Keratinocyte (primary cell): ENCODE data around the gene SCGB1A1. TPM values are rescaled to one million over a fixed set of nuclear protein-coding genes. Genes with fewer than 3 reads are reported as not detected.

Source experiments
- DNase-seq: peaks from one replicate; pipeline ENCODE4 v3.0.0-alpha.2; 2011; ENCODE audit warnings: low read depth, missing footprints, low spot score
- FAIRE-seq: peaks from 2 replicates; lab custom pipeline; 2011; peaks lifted over from hg19 to GRCh38; lab: Jason Lieb, UNC
- H2AFZ ChIP-seq: 2 replicates; pipeline ENCODE4 v1.6.0; 2012; ENCODE audit warnings: low read length, control low read depth, inconsistent platforms; ENCODE audit not compliant: control insufficient read depth
- H3K27ac ChIP-seq: 2 replicates; pipeline ENCODE4 v1.5.1; 2011; ENCODE audit warnings: low read length; ENCODE audit not compliant: control insufficient read depth, insufficient read depth
- H3K27me3 ChIP-seq: 3 replicates; pipeline ENCODE4 v1.6.0; 2011; ENCODE audit warnings: low read length; ENCODE audit not compliant: control insufficient read depth, insufficient read depth; ENCODE audit errors: extremely low read depth
- H3K36me3 ChIP-seq, 2 experiments: 2 replicates in 1 of 2; 3 replicates in 1 of 2; pipeline ENCODE4 v1.5.1; 2011; ENCODE audit warnings: low read length in 2 of 2, mild to moderate bottlenecking in 1 of 2; ENCODE audit not compliant: control insufficient read depth in 2 of 2, insufficient read depth in 2 of 2; ENCODE audit errors: extremely low read depth in 1 of 2
- H3K4me1 ChIP-seq: 3 replicates; pipeline ENCODE4 v1.5.1; 2011; ENCODE audit warnings: low read length; ENCODE audit not compliant: control insufficient read depth, insufficient read depth; ENCODE audit errors: extremely low read depth
- H3K4me2 ChIP-seq: 3 replicates; pipeline ENCODE4 v1.6.0; 2011; ENCODE audit warnings: low read depth, low read length; ENCODE audit not compliant: control insufficient read depth, insufficient read depth; ENCODE audit errors: extremely low read depth
- H3K4me3 ChIP-seq, 3 experiments: fragments of 200-600 bp in 1 of 3; sonication (generic) in 1 of 3; 2 replicates in 2 of 3; 3 replicates in 1 of 3; pipeline ENCODE4 v1.5.1; 2011 to 2016; ENCODE audit warnings: low read length in 3 of 3, mild to moderate bottlenecking in 3 of 3, control low read depth in 2 of 3, inconsistent platforms in 1 of 3, low read depth in 1 of 3, mixed read lengths in 1 of 3, mixed run types in 1 of 3, moderate library complexity in 1 of 3; ENCODE audit not compliant: control insufficient read depth in 2 of 3, insufficient read depth in 2 of 3; ENCODE audit errors: extremely low read depth in 1 of 3
- H3K79me2 ChIP-seq: 2 replicates; pipeline ENCODE4 v1.6.0; 2012; ENCODE audit warnings: low read length; ENCODE audit not compliant: control insufficient read depth, insufficient read depth
- H3K9ac ChIP-seq: 3 replicates; pipeline ENCODE4 v1.6.0; 2011; ENCODE audit warnings: low read length; ENCODE audit not compliant: control insufficient read depth, insufficient read depth; ENCODE audit errors: extremely low read depth
- H3K9me1 ChIP-seq: 3 replicates; pipeline ENCODE4 v1.6.0; 2011; ENCODE audit warnings: low read length; ENCODE audit not compliant: control insufficient read depth, insufficient read depth; ENCODE audit errors: extremely low read depth
- H3K9me3 ChIP-seq: 2 replicates; pipeline ENCODE4 v1.5.1; 2012; ENCODE audit warnings: low read depth, low read length; ENCODE audit not compliant: control insufficient read depth
- H4K20me1 ChIP-seq: 3 replicates; pipeline ENCODE4 v1.6.0; 2011; ENCODE audit warnings: low read length; ENCODE audit not compliant: control insufficient read depth, insufficient read depth; ENCODE audit errors: extremely low read depth
- EZH2 ChIP-seq: IDR thresholded peaks from one replicate; pipeline ENCODE4 v1.6.1; 2012; ENCODE audit warnings: inconsistent platforms, mild to moderate bottlenecking, low read length, moderate library complexity
- dilution Hi-C: fragments of 300-500 bp; cut with MboI; formaldehyde crosslinking; loops from one replicate; pipeline ENCODE4 v1.7.0; 2020; ENCODE audit warnings: low sequenced_read_pairs; ENCODE audit not compliant: extremely low pct_ligation_motif_present
- polyA minus RNA-seq, 3 experiments: library from RNA; depleted of rRNA, polyadenylated mRNA; stranded (reverse); fragments of >200 nt; gene quantifications; 1 replicate in 1 of 3; 2 replicates in 1 of 3; 3 replicates in 1 of 3; pipeline ENCODE4 v1.2.3, GENCODE V29; 2011
- polyA plus RNA-seq, 5 experiments: library from polyadenylated mRNA; depleted of rRNA in 3 of 5; stranded (reverse) in 3 of 5; stranded (forward) in 1 of 5; unstranded in 1 of 5; fragments of >200 nt; gene quantifications; 1 replicate in 1 of 5; 2 replicates in 3 of 5; 3 replicates in 1 of 5; pipeline versions ENCODE4 v1.2.1 to v1.2.3, GENCODE V29; 2011 to 2012; ENCODE audit warnings: missing spikeins in 2 of 5, low read depth in 1 of 5, low replicate concordance in 1 of 5
- TF ChIP-seq, protein P1 (sequence below), 3 experiments: IDR thresholded peaks in 1 of 3; conservative IDR thresholded peaks in 1 of 3; optimal IDR thresholded peaks in 1 of 3; 2 replicates in 2 of 3; 3 replicates in 1 of 3; pipeline versions ENCODE3 to v1.5.1; 2011; ENCODE audit warnings: low read length in 3 of 3, mild to moderate bottlenecking in 3 of 3, moderate library complexity in 2 of 3, control low read depth in 1 of 3, inconsistent platforms in 1 of 3; ENCODE audit not compliant: insufficient read depth in 2 of 3; ENCODE audit errors: extremely low read depth in 1 of 3

SCGB1A1 gene, protein sequence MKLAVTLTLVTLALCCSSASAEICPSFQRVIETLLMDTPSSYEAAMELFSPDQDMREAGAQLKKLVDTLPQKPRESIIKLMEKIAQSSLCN
- not detected in 3 replicates for polyA plus RNA-seq
- not detected for polyA plus RNA-seq (2011; ENCODE audit: low read depth)
- not detected in 2 replicates for polyA plus RNA-seq (2011; cell fraction: cytosol; rRNA removed)
- not detected in 2 replicates for polyA plus RNA-seq (2011; cell fraction: nucleus; rRNA removed)
- not detected in 2 replicates for polyA plus RNA-seq (2012; ENCODE audit: low replicate concordance)
- polyA minus RNA-seq: not detected in 3 replicates
- polyA minus RNA-seq (2011; cell fraction: cytosol; rRNA and poly(A)+ RNA removed): not detected
- polyA minus RNA-seq (2011; cell fraction: nucleus; rRNA and poly(A)+ RNA removed): not detected in 2 replicates

DNA sequence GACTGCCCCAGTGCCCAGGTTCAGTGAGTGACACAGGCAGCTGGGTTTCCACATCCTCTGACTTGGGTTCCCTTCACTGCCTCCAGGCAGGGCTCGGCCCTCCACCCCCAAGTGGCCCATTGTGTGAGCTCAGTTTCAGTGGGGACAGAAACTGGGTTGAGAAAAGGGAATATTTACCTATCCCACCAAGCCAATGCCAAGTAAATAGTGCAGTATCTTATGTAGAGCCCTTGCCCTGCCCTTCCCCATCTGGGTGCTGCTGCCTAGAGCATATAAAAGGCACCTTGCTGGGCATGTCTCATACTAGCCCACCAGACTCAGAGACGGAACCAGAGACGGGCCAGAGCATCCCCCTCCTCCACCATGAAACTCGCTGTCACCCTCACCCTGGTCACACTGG, at the start of gene SCGB1A1:
TSS of gene SCGB1A1 (plus strand) at position 301 of the 400 bp plus-strand sequence. CDS start at position 364, 63 bp downstream.
- Histone ChIP-seq H3K36me3 (no peaks in the 10 kb centered on the region), H3K9me1 (no peaks in the 10 kb centered on the region), H3K9ac (no peak within 1 kb of the TSS), H3K4me2 (no peak within 1 kb of the TSS), H3K4me3 (no peak within 1 kb of the TSS), H4K20me1 (no peaks in the 10 kb centered on the region), H3K4me1 (no peaks in the 10 kb centered on the region), H3K27me3 (peaks cover 9% of the 10 kb centered on the region), H3K9me3 (no peaks in the 10 kb centered on the region), H2AFZ (no peak within 1 kb of the TSS), H3K27ac (no peak within 1 kb of the TSS), H3K79me2 (no peaks in the 10 kb centered on the region)
- DNase-seq: no peak
- TF ChIP-seq, protein P1, sequence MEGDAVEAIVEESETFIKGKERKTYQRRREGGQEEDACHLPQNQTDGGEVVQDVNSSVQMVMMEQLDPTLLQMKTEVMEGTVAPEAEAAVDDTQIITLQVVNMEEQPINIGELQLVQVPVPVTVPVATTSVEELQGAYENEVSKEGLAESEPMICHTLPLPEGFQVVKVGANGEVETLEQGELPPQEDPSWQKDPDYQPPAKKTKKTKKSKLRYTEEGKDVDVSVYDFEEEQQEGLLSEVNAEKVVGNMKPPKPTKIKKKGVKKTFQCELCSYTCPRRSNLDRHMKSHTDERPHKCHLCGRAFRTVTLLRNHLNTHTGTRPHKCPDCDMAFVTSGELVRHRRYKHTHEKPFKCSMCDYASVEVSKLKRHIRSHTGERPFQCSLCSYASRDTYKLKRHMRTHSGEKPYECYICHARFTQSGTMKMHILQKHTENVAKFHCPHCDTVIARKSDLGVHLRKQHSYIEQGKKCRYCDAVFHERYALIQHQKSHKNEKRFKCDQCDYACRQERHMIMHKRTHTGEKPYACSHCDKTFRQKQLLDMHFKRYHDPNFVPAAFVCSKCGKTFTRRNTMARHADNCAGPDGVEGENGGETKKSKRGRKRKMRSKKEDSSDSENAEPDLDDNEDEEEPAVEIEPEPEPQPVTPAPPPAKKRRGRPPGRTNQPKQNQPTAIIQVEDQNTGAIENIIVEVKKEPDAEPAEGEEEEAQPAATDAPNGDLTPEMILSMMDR (optimal IDR thresholded peaks at IDR 0.05 in 1 of 3, IDR thresholded peaks at IDR 0.05 in 1 of 3, conservative IDR thresholded peaks at IDR 0.05 in 1 of 3; ENCODE audit: extremely low read depth in 1 of 3, insufficient read depth in 2 of 3, low read length in 3 of 3): no peak
- no peak for TF ChIP-seq EZH2
- FAIRE-seq: no peak
- dilution Hi-C loops: no loop called here

DNA sequence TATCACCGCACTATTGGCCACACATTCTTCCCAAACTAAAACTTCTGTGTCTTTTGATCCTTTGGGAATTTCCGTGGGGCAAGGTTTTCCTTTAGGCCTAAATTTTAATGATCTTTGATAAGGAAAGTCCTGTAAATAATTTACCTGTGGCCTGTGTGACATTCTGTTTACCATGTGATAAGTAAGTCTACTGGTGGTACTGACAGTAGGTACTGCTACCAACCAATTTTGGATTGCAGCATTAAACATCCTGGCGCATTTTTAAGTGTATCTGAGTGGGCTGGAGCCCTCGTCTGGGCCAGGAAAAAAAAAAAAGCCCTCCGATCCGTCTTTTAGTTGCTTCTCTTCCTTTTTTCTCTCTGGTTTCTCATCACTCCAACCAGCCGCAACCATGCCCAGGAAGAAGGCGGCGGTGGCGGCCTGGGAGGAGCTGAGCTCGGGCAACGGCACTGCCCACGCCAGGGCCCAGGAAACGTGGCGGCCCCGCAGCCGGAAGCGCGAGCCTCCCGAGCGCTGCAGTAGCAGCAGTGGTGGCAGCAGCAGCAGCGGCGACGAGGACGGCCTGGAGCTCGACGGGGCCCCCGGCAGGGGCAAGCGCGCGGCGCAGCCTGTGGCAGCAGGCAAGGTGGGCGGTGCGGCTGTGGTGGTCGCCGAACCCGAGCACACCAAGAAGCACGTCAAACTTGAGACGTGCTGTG, 47.9 kb upstream of the SCGB1A1 start:
- Histone ChIP-seq H3K79me2 (no peaks in the 10 kb centered on the region), H3K27ac (no peak overlapping the region), H3K4me1 (no peaks in the 10 kb centered on the region), H3K9me3 (no peaks in the 10 kb centered on the region), H3K9me1 (no peaks in the 10 kb centered on the region), H2AFZ (no peak overlapping the region), H3K9ac (no peak overlapping the region), H3K4me3 (no peak overlapping the region), H3K4me2 (no peak overlapping the region), H4K20me1 (no peaks in the 10 kb centered on the region), H3K27me3 (no peaks in the 10 kb centered on the region), H3K36me3 (no peaks in the 10 kb centered on the region)
- FAIRE-seq: no peak
- dilution Hi-C loops: no loop called here
- TF ChIP-seq, protein P1 (optimal IDR thresholded peaks at IDR 0.05 in 1 of 3, IDR thresholded peaks at IDR 0.05 in 1 of 3, conservative IDR thresholded peaks at IDR 0.05 in 1 of 3; ENCODE audit: extremely low read depth in 1 of 3, insufficient read depth in 2 of 3, low read length in 3 of 3): no peak
- TF ChIP-seq EZH2: no peak
- no peak for DNase-seq
